HG02970 (cell line): ENCODE measurements around the gene POLA1.
"Not testable (repeated sequence)": the region's sequence is repeated elsewhere in the genome, so short reads cannot be mapped to it uniquely, and the experiment has no call there.

Experiments used
- ATAC-seq: cut with Tn5 transposase; IDR thresholded peaks from one replicate; pipeline ENCODE4 v1.9.1; 2021; ENCODE audit warnings: mild to moderate bottlenecking, moderate library complexity, moderate number of reproducible peaks; ENCODE audit not compliant: unreplicated experiment, low FRiP score

The POLA1 gene

GRCh38 chrX:24796204-24796603 is 102.5 kb downstream of the POLA1 start:
- ATAC-seq: no peak

- no peak for ATAC-seq
Measured at GRCh38 chrX:24799078-24799477, 105.4 kb downstream of the POLA1 start.

- no peak for ATAC-seq
Measured at GRCh38 chrX:24799565-24799964, 105.8 kb downstream of the POLA1 start.

- no peak for ATAC-seq
Measured at GRCh38 chrX:24805201-24805600, 111.5 kb downstream of the POLA1 start.

- not testable (repeated sequence) for ATAC-seq
Measured at GRCh38 chrX:24819807-24820206, 126.1 kb downstream of the POLA1 start.

GRCh38 chrX:24828147-24828546 is 134.4 kb downstream of the POLA1 start:
- no peak for ATAC-seq

GRCh38 chrX:24828600-24828999 is 134.9 kb downstream of the POLA1 start:
- no peak for ATAC-seq

GRCh38 chrX:24833695-24834094 is 140.0 kb downstream of the POLA1 start:
- ATAC-seq: no peak

GRCh38 chrX:24837966-24838365 is 144.2 kb downstream of the POLA1 start:
- no peak for ATAC-seq

GRCh38 chrX:24838629-24839028 is 144.9 kb downstream of the POLA1 start:
- no peak for ATAC-seq

- ATAC-seq: no peak
Measured at GRCh38 chrX:24839331-24839730, 145.6 kb downstream of the POLA1 start.

- no peak for ATAC-seq
Measured at GRCh38 chrX:24842486-24842885, 148.8 kb downstream of the POLA1 start.

- ATAC-seq: no peak
Measured at GRCh38 chrX:24846550-24847150, 152.9 kb downstream of the POLA1 start.

- ATAC-seq: no peak
Measured at GRCh38 chrX:24851289-24851688, 157.6 kb downstream of the POLA1 start.

- no peak for ATAC-seq
Measured at GRCh38 chrX:24851780-24852179, 158.1 kb downstream of the POLA1 start.

GRCh38 chrX:24858004-24858746 is 164.5 kb downstream of the POLA1 start:
- ATAC-seq: no peak

GRCh38 chrX:24859211-24859841 is 165.6 kb downstream of the POLA1 start:
- ATAC-seq: no peak

GRCh38 chrX:24860140-24860539 is 166.4 kb downstream of the POLA1 start:
- ATAC-seq: no peak

GRCh38 chrX:24862343-24862742 is 168.6 kb downstream of the POLA1 start:
- ATAC-seq: no peak

- ATAC-seq: not testable (repeated sequence)
Measured at GRCh38 chrX:24863779-24864178, 170.1 kb downstream of the POLA1 start.

GRCh38 chrX:24870143-24870542 is 176.4 kb downstream of the POLA1 start:
- ATAC-seq: no peak
